ENCODE data around the gene AGAP1. TPM values are rescaled to one million over a fixed set of nuclear protein-coding genes. Genes with fewer than 3 reads are reported as not detected.

The AGAP1 gene
- total and polyA plus RNA-seq, 4 donors, result 2.0 to 8.5 (median 5.4) TPM

DNA sequence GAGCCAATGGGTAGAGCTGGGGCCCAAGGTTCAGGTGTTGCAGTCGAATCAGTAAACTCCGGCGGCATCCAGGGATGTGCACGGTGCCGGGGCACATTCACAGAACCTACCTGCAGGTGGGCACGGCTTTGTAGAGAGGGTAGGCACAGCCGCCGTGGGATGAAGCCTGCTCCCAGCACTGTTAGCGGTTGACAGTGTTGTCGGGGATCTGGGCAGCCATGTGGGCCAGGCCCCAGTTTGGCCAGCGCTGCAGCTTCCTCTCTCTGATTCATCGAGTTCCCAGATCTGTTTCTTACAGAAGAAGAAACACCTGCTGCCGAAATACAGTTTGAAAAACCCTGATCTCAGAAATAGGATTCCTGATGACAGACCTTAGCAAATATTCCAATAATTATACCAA, 274.8 kb downstream of the AGAP1 start:
- H3K4me1 ChIP-seq (ENCODE audit: control insufficient read depth in 4 of 4, insufficient read depth in 4 of 4, low read length in 3 of 4), result no peaks in the 10 kb centered on the region
- peaks cover 0 to 3% (median 0%) of the 10 kb centered on the region in 4 donors for H3K36me3 ChIP-seq (ENCODE audit: control insufficient read depth in 4 of 4, insufficient read depth in 3 of 4, low read depth in 1 of 4, low read length in 3 of 4)
- no peaks in the 10 kb centered on the region for H3K9me3 ChIP-seq (ENCODE audit: control insufficient read depth in 4 of 4, low read length in 3 of 4)
- TF ChIP-seq, protein P1, sequence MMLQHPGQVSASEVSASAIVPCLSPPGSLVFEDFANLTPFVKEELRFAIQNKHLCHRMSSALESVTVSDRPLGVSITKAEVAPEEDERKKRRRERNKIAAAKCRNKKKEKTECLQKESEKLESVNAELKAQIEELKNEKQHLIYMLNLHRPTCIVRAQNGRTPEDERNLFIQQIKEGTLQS (IDR thresholded peaks at IDR 0.05), result no peak
- TF ChIP-seq, protein P2, sequence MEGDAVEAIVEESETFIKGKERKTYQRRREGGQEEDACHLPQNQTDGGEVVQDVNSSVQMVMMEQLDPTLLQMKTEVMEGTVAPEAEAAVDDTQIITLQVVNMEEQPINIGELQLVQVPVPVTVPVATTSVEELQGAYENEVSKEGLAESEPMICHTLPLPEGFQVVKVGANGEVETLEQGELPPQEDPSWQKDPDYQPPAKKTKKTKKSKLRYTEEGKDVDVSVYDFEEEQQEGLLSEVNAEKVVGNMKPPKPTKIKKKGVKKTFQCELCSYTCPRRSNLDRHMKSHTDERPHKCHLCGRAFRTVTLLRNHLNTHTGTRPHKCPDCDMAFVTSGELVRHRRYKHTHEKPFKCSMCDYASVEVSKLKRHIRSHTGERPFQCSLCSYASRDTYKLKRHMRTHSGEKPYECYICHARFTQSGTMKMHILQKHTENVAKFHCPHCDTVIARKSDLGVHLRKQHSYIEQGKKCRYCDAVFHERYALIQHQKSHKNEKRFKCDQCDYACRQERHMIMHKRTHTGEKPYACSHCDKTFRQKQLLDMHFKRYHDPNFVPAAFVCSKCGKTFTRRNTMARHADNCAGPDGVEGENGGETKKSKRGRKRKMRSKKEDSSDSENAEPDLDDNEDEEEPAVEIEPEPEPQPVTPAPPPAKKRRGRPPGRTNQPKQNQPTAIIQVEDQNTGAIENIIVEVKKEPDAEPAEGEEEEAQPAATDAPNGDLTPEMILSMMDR (IDR thresholded peaks at IDR 0.05; ENCODE audit: low read depth, low read length, missing input control), result no peak
- TF ChIP-seq HNF4A (conservative IDR thresholded peaks at IDR 0.05), result no peak
- TF ChIP-seq HNF4G (IDR thresholded peaks at IDR 0.05), result no peak
- TF ChIP-seq, protein P3, sequence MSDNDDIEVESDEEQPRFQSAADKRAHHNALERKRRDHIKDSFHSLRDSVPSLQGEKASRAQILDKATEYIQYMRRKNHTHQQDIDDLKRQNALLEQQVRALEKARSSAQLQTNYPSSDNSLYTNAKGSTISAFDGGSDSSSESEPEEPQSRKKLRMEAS (IDR thresholded peaks at IDR 0.05), result no peak
- no peak for TF ChIP-seq FOXA2 (IDR thresholded peaks at IDR 0.05)
- TF ChIP-seq RAD21 (IDR thresholded peaks at IDR 0.05), result no peak
- TF ChIP-seq SP1 (IDR thresholded peaks at IDR 0.05), result no peak
- TF ChIP-seq NR2F2 (IDR thresholded peaks at IDR 0.05), result no peak
- TF ChIP-seq GABPA (IDR thresholded peaks at IDR 0.05 in 1 of 2, conservative IDR thresholded peaks at IDR 0.05 in 1 of 2), result no peak
- TF ChIP-seq YY1 (IDR thresholded peaks at IDR 0.05), result no peak
- no peak for TF ChIP-seq TAF1 (conservative IDR thresholded peaks at IDR 0.05)
- TF ChIP-seq RXRA (IDR thresholded peaks at IDR 0.05), result no peak
- no peak for TF ChIP-seq FOXA1 (IDR thresholded peaks at IDR 0.05)
- no peak overlapping the region for H3K9ac ChIP-seq (ENCODE audit: low read depth in 1 of 2, low read length in 2 of 2)
- no peaks in the 10 kb centered on the region for H3K27me3 ChIP-seq (ENCODE audit: control insufficient read depth in 4 of 4, insufficient read depth in 4 of 4, low read length in 3 of 4)
- H3K27ac ChIP-seq (ENCODE audit: low read depth in 1 of 2, low read length in 2 of 2), result no peak overlapping the region
- WGBS, result 97% methylated on average over 13 of the region's 13 CpGs
- H3K4me3 ChIP-seq (ENCODE audit: low read depth in 1 of 3, low read length in 3 of 3), result no peak overlapping the region
- no peak for DNase-seq (ENCODE audit: low spot score)

DNA sequence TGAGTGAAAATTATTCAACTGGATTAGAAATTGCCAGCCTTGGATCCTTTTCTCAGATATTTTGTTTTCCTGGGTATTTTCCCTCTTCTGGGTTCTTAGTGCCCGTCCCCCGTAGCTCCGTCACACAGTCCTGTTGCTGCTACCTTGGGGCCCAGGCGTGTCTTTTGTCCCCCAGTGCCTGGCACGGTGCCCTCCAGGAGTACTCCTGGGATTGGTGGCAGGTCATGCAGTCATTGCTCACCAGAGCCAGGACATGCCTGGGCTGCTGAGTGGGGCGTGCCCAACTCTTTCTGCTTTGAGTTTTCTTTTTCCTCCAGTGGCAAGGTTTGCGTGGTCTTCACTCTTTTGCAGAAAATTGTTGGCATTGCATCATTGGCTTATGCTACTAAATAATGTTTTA, 275.2 kb downstream of the AGAP1 start:
- no peaks in the 10 kb centered on the region for H3K27me3 ChIP-seq (ENCODE audit: control insufficient read depth in 4 of 4, insufficient read depth in 4 of 4, low read length in 3 of 4)
- H3K4me1 ChIP-seq (ENCODE audit: control insufficient read depth in 4 of 4, insufficient read depth in 4 of 4, low read length in 3 of 4), result no peaks in the 10 kb centered on the region
- TF ChIP-seq FOXA2 (IDR thresholded peaks at IDR 0.05), result no peak
- WGBS, result 93% methylated on average over 7 of the region's 7 CpGs
- H3K9ac ChIP-seq (ENCODE audit: low read depth in 1 of 2, low read length in 2 of 2), result no peak overlapping the region
- no peak for DNase-seq (ENCODE audit: low spot score)
- peaks cover 0 to 3% (median 0%) of the 10 kb centered on the region in 4 donors for H3K36me3 ChIP-seq (ENCODE audit: control insufficient read depth in 4 of 4, insufficient read depth in 3 of 4, low read depth in 1 of 4, low read length in 3 of 4)
- no peaks in the 10 kb centered on the region for H3K9me3 ChIP-seq (ENCODE audit: control insufficient read depth in 4 of 4, low read length in 3 of 4)
- H3K4me3 ChIP-seq (ENCODE audit: low read depth in 1 of 3, low read length in 3 of 3), result no peak overlapping the region
- H3K27ac ChIP-seq (ENCODE audit: low read depth in 1 of 2, low read length in 2 of 2), result no peak overlapping the region

DNA sequence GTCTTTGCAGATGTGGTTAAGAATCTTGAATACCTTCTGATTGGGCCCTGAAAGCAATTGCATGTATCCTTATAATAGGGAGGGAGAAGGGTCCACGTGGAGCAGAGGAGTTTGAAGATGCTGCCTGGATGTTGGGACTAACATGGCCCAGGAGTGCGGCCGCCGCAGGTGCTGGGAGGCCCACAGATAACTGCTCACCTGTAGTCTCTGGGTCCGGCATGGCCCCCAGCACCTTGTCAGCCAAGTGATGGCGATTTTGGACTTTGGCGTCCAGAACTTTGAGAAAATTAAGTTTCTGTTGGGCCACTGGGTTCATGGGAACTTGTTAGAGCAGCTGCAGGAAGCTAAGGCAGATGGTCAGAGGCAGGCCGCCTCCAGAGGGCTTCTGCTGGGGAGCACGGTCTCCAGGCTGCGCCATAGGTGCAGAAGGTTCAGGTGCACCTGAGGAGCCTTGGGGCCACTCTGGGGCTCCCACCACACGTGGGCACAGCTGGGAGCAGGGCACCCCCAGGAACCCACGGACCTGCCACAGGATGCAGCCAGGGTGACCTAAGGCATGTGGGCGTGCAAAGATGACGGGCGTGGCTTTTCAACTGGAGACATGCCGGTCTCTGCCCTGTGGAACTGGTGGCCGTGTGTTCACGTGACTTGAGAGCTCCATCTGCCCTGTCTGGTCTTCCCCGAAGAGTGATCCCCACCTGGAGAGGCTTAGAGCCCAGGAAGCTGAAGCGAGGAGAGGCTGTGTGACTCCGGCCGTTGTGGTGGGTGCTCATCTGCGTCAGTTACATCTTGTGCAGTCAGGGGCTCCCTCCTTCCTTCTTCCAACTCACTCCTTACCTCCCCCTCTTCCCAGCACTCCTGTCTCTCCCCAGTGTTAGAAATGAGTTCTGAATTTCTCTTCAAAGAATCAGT, 277.3 kb downstream of the AGAP1 start:
- 95% methylated on average over 23 of the region's 23 CpGs for WGBS
- no peak overlapping the region for H3K4me3 ChIP-seq (ENCODE audit: low read depth in 1 of 3, low read length in 3 of 3)
- H3K27ac ChIP-seq (ENCODE audit: low read depth in 1 of 2, low read length in 2 of 2), result no peak overlapping the region
- TF ChIP-seq YY1 (IDR thresholded peaks at IDR 0.05), result no peak
- TF ChIP-seq TAF1 (conservative IDR thresholded peaks at IDR 0.05), result no peak
- no peak for TF ChIP-seq RAD21 (IDR thresholded peaks at IDR 0.05)
- TF ChIP-seq, protein P1 (IDR thresholded peaks at IDR 0.05), result no peak
- TF ChIP-seq HNF4G (IDR thresholded peaks at IDR 0.05), result no peak
- no peak for TF ChIP-seq RXRA (IDR thresholded peaks at IDR 0.05)
- TF ChIP-seq FOXA1 (IDR thresholded peaks at IDR 0.05), result no peak
- TF ChIP-seq, protein P4, sequence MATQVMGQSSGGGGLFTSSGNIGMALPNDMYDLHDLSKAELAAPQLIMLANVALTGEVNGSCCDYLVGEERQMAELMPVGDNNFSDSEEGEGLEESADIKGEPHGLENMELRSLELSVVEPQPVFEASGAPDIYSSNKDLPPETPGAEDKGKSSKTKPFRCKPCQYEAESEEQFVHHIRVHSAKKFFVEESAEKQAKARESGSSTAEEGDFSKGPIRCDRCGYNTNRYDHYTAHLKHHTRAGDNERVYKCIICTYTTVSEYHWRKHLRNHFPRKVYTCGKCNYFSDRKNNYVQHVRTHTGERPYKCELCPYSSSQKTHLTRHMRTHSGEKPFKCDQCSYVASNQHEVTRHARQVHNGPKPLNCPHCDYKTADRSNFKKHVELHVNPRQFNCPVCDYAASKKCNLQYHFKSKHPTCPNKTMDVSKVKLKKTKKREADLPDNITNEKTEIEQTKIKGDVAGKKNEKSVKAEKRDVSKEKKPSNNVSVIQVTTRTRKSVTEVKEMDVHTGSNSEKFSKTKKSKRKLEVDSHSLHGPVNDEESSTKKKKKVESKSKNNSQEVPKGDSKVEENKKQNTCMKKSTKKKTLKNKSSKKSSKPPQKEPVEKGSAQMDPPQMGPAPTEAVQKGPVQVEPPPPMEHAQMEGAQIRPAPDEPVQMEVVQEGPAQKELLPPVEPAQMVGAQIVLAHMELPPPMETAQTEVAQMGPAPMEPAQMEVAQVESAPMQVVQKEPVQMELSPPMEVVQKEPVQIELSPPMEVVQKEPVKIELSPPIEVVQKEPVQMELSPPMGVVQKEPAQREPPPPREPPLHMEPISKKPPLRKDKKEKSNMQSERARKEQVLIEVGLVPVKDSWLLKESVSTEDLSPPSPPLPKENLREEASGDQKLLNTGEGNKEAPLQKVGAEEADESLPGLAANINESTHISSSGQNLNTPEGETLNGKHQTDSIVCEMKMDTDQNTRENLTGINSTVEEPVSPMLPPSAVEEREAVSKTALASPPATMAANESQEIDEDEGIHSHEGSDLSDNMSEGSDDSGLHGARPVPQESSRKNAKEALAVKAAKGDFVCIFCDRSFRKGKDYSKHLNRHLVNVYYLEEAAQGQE (IDR thresholded peaks at IDR 0.05), result no peak
- TF ChIP-seq NR2F2 (IDR thresholded peaks at IDR 0.05), result no peak
- TF ChIP-seq JUND (IDR thresholded peaks at IDR 0.05), result no peak
- TF ChIP-seq HNF4A (conservative IDR thresholded peaks at IDR 0.05), result no peak
- no peak for TF ChIP-seq SP1 (IDR thresholded peaks at IDR 0.05)
- TF ChIP-seq FOXA2 (IDR thresholded peaks at IDR 0.05), result no peak
- no peak for TF ChIP-seq GABPA (IDR thresholded peaks at IDR 0.05 in 1 of 2, conservative IDR thresholded peaks at IDR 0.05 in 1 of 2)
- TF ChIP-seq, protein P2 (IDR thresholded peaks at IDR 0.05; ENCODE audit: low read depth, low read length, missing input control), result no peak
- H3K27me3 ChIP-seq (ENCODE audit: control insufficient read depth in 4 of 4, insufficient read depth in 4 of 4, low read length in 3 of 4), result no peaks in the 10 kb centered on the region
- no peak for DNase-seq (ENCODE audit: low spot score)
- peaks cover 0 to 3% (median 0%) of the 10 kb centered on the region in 4 donors for H3K36me3 ChIP-seq (ENCODE audit: control insufficient read depth in 4 of 4, insufficient read depth in 3 of 4, low read depth in 1 of 4, low read length in 3 of 4)
- H3K4me1 ChIP-seq (ENCODE audit: control insufficient read depth in 4 of 4, insufficient read depth in 4 of 4, low read length in 3 of 4), result no peaks in the 10 kb centered on the region
- no peaks in the 10 kb centered on the region for H3K9me3 ChIP-seq (ENCODE audit: control insufficient read depth in 4 of 4, low read length in 3 of 4)
- no peak overlapping the region for H3K9ac ChIP-seq (ENCODE audit: low read depth in 1 of 2, low read length in 2 of 2)

Data from liver (tissue), 9 donors.